Raji (cell line): ENCODE data around the gene TARS2.
A peak's percentile ranks its signal among the peaks of the same experiment; 100 is the strongest.

ENCODE experiments used
- POLR2A ChIP-seq: IDR thresholded peaks from 2 replicates; pipeline ENCODE4 v1.6.1; 2011; ENCODE audit warnings: low read depth, low read length, control low read depth; ENCODE audit not compliant: insufficient read depth

Gene TARS2, protein sequence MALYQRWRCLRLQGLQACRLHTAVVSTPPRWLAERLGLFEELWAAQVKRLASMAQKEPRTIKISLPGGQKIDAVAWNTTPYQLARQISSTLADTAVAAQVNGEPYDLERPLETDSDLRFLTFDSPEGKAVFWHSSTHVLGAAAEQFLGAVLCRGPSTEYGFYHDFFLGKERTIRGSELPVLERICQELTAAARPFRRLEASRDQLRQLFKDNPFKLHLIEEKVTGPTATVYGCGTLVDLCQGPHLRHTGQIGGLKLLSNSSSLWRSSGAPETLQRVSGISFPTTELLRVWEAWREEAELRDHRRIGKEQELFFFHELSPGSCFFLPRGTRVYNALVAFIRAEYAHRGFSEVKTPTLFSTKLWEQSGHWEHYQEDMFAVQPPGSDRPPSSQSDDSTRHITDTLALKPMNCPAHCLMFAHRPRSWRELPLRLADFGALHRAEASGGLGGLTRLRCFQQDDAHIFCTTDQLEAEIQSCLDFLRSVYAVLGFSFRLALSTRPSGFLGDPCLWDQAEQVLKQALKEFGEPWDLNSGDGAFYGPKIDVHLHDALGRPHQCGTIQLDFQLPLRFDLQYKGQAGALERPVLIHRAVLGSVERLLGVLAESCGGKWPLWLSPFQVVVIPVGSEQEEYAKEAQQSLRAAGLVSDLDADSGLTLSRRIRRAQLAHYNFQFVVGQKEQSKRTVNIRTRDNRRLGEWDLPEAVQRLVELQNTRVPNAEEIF

DNA sequence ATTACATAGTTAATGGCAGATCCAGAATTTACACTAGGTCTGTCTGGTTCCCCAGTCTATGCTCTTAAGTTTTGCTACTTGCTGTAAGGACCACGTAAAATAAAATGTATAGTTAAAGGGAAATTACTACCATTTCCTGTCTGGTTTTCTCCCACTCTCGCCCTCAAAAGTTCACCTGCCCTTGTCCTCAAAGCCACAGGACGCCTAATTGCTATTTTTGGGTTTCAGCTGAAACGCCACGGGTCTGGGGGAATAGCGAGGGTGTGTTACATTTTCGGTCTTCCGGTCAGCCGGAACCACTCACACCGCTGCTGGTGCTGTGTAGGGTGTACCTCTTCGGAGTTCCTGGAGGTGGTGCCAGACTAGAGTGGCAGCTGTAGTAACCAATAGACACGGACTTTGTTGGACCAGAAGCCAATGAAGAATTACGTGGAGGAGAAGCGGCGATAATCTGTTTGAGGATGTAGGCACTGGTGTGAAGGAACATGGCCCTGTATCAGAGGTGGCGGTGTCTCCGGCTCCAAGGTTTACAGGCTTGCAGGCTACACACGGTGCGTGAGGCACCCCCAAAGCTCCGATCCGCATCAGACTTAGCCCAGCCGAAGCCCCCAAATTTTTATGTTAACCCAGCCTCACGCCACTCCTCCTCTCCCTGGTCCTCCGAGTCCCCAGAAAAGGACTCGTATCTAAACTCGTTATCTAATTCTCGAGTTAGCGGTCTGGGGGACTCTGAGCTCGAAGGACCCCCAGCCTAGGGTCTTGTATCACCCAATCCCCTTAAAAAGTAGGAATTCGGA is at the start of gene TARS2:
TSS of gene TARS2 (plus strand) at position 454 of the 797 bp plus-strand sequence. CDS start at position 486, 32 bp downstream.
- TF ChIP-seq POLR2A: peak; percentile 97

DNA sequence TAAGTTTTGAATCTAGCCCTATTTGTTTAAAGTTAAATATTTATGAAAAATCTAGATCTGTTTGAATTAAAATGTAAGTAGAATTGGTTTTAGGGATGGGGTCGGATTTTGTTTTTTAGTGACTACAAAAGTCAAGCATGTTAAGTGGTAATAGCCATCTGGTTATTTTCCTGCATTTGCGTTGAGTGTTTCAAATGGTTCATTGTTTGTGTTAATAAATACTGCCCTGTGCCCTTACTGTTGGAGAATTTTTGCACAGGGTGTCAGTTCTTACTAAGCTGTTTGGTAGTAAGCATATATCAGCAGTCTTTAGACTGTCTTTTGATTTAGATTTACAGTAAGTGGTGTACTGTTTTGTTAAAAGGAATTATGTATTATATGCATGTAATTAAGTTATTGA is 46.1 kb upstream of the TARS2 start:
- no peak for TF ChIP-seq POLR2A

- TF ChIP-seq POLR2A: no peak
These were observed 43.0 kb upstream of the TARS2 start for GRCh38 chr1:150444232-150444631.

DNA sequence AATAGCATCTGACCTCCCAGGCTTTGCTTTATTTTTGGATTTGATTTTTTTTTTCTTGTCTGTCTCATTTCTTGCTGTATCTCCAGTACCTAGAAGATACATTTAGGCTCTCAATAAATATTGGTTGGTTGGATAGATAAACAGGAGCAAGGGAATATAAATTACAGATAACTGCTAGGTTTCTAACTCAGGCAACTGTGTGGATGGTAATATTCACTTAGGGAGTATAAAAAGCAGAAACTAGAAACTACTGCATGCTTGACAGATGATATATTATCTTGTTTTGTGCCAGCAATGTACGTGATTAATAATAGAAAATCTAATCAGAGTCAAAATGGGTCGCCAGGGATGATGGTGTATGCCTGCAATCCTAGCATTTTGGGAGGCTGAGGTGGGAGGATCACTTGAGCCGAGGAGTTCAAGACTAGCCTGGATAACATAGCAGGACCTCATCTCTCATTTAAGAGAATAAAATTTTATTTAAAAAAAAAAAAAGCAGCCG is 31.0 kb upstream of the TARS2 start:
- no peak for TF ChIP-seq POLR2A

- no peak for TF ChIP-seq POLR2A
These were observed 22.8 kb upstream of the TARS2 start for GRCh38 chr1:150464422-150464826.

DNA sequence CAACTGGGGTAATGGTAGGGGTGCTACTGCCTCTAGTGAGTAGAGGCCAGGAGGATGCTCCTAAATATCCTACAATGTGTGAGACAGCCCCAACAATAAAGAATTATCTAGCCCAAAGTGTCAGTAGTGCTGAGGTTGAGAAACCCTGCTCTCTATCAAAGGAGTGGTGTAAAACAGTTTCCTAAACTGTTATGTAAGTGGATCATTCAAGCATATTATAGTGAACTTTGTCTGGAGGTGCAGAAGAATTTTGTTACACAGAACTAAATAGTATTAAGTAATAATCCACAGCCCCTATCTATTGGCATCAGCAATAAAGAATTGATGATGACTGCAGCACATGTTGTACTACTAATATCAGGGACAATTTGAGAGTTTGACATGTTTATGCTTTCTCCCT is 20.3 kb upstream of the TARS2 start:
- TF ChIP-seq POLR2A: no peak

- no peak for TF ChIP-seq POLR2A
These were observed 17.9 kb upstream of the TARS2 start for GRCh38 chr1:150469291-150469690.

DNA sequence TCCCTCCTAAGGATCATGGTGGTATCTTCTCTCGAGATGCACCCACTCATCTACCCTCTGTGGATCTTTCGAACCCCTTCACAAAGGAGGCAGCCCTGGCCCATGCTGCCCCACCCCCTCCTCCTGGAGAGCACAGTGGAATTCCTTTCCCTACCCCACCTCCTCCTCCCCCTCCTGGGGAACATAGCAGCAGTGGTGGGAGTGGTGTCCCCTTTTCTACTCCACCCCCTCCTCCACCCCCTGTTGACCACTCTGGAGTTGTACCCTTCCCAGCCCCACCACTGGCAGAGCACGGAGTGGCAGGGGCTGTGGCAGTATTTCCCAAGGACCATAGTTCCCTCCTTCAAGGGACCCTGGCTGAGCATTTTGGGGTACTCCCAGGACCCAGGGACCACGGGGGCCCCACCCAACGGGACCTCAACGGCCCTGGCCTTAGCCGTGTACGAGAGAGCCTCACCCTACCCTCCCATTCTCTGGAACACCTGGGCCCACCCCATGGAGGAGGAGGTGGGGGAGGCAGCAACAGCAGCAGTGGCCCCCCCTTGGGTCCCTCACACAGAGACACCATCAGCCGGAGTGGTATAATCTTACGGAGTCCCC is 14.5 kb upstream of the TARS2 start:
- no peak for TF ChIP-seq POLR2A

GRCh38 chr1:150473659-150474058 is 13.6 kb upstream of the TARS2 start:
- TF ChIP-seq POLR2A: no peak

DNA sequence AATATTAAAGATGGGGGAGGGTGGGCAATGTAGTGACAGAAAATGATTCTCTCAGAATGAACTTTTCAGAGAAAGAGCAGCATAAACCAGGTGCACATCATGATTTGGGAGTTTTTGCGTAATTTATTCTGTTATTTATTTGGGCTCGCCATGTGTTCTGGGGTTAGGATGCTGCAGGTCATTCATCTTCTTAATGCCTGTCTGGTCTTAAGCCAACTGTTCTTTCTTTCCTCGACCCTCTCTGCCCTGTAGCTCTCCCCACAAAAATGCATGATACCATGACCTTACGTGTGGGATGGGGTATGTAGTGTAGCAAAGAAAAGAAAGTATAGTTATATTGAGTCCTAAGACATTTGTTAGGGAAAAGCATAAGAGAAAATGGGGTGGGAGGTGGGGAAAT is 12.3 kb upstream of the TARS2 start:
- TF ChIP-seq POLR2A: no peak

GRCh38 chr1:150476754-150477153 is 10.5 kb upstream of the TARS2 start:
- no peak for TF ChIP-seq POLR2A

- no peak for TF ChIP-seq POLR2A
These were observed 9.9 kb upstream of the TARS2 start for GRCh38 chr1:150477320-150477719.

- TF ChIP-seq POLR2A: no peak
These were observed 9.5 kb upstream of the TARS2 start for GRCh38 chr1:150477733-150478132.

DNA sequence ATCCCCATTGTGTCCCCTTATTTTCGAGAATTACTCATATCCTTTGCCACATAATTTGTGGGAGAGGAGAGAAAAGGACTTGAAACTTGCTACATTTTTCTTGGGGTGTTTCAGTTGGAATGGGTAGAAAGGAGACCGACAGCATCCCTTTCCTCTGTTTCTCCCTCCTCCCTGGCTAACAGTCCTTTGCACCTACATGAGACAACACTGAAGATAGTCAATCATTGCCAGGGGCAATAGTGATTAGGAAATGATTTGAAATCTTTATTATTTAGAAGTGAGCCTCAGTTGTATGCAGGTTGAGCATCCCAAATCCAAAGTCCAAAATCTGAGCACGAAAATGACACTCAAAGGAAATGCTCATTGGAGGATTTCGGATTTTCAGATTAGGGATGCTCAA is 7.8 kb upstream of the TARS2 start:
- no peak for TF ChIP-seq POLR2A

DNA sequence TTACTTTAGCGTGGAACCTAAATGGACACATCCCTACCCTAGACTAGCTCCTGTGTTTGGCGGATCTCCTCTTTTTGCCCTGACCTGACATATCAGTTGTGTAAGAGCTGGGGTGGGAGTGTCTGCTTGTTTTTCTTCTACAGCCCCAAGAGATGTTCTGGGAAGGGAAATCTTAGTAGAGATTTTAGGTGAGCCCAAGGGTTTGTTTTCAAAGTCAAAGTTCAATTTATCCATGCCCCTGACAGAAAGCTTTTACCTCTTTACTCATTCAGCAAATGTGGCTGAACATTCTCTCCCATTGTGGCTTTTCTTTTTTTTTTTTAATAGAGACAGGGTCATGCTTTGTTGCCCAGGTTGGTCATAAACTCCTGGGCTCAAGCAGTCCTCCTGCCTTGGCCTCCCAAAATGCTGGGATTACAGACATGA is 7.3 kb upstream of the TARS2 start:
- TF ChIP-seq POLR2A: no peak

- no peak for TF ChIP-seq POLR2A
These were observed 2.8 kb upstream of the TARS2 start for GRCh38 chr1:150484431-150484830.

DNA sequence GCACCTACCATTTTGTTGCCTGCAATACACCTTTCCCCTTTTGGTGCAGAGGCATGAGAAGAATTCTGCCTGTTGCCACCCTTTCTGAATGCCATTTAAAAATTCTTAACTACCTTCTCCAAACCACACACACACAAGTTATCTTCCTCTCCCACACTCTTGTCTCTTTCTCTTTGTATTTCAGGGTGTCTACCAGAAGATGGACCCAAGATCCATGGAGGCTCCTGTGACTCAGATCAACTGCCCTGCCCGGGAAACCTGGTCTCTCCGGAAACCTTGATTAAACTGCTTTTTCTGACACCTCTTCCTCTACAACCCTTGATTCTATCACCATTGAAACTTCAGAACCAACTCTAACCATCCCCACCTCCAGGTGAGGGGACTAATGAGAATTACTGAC is 2.4 kb upstream of the TARS2 start:
- no peak for TF ChIP-seq POLR2A
